Measurements from ENCODE around the gene ELSPBP1. TPM values are rescaled to one million over a fixed set of nuclear protein-coding genes. Genes with fewer than 3 reads are reported as not detected.

ELSPBP1 gene
- total RNA-seq, 1 experiment from 2014 or later: not detected

DNA sequence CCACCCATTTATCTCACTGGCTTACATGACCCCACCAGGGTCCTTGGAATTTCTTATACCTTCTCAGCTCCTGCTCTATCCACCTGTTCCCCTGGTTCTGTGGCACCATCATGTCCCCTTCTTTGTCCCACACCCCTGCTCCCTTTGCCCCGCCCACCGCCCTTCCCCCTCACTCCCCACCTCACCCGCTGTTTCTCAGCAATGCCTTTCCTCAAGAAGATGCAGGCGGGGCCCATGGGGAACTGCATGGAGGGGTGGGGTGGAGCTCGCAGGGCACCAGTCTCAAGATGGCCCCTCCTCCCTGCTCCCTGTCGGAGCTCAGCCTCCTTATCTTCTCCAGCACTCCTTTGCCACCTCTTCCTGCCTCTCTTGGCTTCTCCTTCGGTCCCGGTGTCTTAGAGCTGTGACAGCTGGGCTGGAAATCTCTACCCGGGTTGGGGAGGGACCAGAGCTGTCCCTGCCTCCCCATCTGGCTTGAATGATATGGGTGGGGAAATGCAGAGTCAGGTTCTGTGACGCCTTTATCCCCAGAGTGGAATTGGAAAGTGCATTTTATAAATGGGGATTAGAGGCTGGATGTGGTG, 49.3 kb downstream of the ELSPBP1 start, which contains the start of gene CABP5:
TSS of gene CABP5 (minus strand) at position 405 of the 584 bp plus-strand sequence. CDS start at position 248, 157 bp downstream.
- no peak within 1 kb of the TSS for H2AFZ ChIP-seq (ENCODE audit: low read depth, low read length, poor library complexity, severe bottlenecking)
- ChIA-PET RAD21 (ENCODE audit: low non-redundant PET in 1 of 2, low total read pairs in 2 of 2, uncharacterized antibody in 2 of 2, unreplicated experiment in 2 of 2) (no interaction called here), CTCF (no interaction called here), POLR2A (no interaction called here)
- H3K4me2 ChIP-seq (ENCODE audit: low read length): no peak within 1 kb of the TSS
- H3K27ac ChIP-seq (ENCODE audit: low read depth, low read length): no peak within 1 kb of the TSS
- TF ChIP-seq YY1 (IDR thresholded peaks at IDR 0.05; ENCODE audit: extremely low read depth, insufficient replicate concordance, low read depth, low read length) (no peak), ZNF274 (IDR thresholded peaks at IDR 0.05; ENCODE audit: low read depth, low read length) (no peak), SP1 (IDR thresholded peaks at IDR 0.05; ENCODE audit: low read depth) (no peak), RAD21 (IDR thresholded peaks at IDR 0.05; ENCODE audit: low read depth) (no peak), SRF (IDR thresholded peaks at IDR 0.05; ENCODE audit: low read depth) (no peak), POLR2A (IDR thresholded peaks at IDR 0.05; ENCODE audit: borderline replicate concordance, extremely low read depth, insufficient read depth, insufficient read length) (no peak), ELF1 (IDR thresholded peaks at IDR 0.05; ENCODE audit: borderline replicate concordance, low read depth) (no peak), EZH2 (IDR thresholded peaks at IDR 0.05) (no peak), EZH2phosphoT487 (IDR thresholded peaks at IDR 0.05; ENCODE audit: borderline replicate concordance) (no peak), CBX3 (IDR thresholded peaks at IDR 0.05; ENCODE audit: low read depth) (no peak), ZFX (IDR thresholded peaks at IDR 0.05) (no peak), FOSL1 (IDR thresholded peaks at IDR 0.05; ENCODE audit: low read depth) (no peak), ZBTB33 (IDR thresholded peaks at IDR 0.05; ENCODE audit: extremely low read depth, insufficient replicate concordance, low read length) (no peak)
- TF ChIP-seq, protein P1, sequence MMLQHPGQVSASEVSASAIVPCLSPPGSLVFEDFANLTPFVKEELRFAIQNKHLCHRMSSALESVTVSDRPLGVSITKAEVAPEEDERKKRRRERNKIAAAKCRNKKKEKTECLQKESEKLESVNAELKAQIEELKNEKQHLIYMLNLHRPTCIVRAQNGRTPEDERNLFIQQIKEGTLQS (IDR thresholded peaks at IDR 0.05): no peak
- TF ChIP-seq, protein P2, sequence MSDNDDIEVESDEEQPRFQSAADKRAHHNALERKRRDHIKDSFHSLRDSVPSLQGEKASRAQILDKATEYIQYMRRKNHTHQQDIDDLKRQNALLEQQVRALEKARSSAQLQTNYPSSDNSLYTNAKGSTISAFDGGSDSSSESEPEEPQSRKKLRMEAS (IDR thresholded peaks at IDR 0.05): no peak
- no peaks in the 10 kb centered on the region for H4K20me1 ChIP-seq (ENCODE audit: insufficient read depth)
- no TSS peak for BruUV-seq (replicated peaks)
- DNase-seq (ENCODE audit: low read depth, low spot score): no peak
- no peaks in the 10 kb centered on the region for H3K36me3 ChIP-seq (ENCODE audit: control insufficient read depth in 1 of 2, insufficient read depth in 2 of 2, low read length in 2 of 2)
- H3K9ac ChIP-seq (ENCODE audit: low read length): no peak within 1 kb of the TSS
- peaks cover 0 to 8% of the 10 kb centered on the region in 2 experiments; a peak in 2 of 4 replicates for H3K4me1 ChIP-seq (ENCODE audit: control insufficient read depth in 1 of 2, insufficient read depth in 2 of 2, low read length in 2 of 2)
- H3K9me2 ChIP-seq (ENCODE audit: insufficient read depth): no peaks in the 10 kb centered on the region
- no peaks in the 10 kb centered on the region for H3K9me3 ChIP-seq (ENCODE audit: control insufficient read depth in 1 of 2, insufficient read depth in 1 of 2, low read depth in 1 of 2, low read length in 2 of 2)
- ATAC-seq: no peak
- no peak within 1 kb of the TSS for H3K4me3 ChIP-seq (replicated peaks in 1 of 2; ENCODE audit: low read depth in 1 of 2, low read length in 2 of 2)
- peaks cover 5% of the 10 kb centered on the region; the same call in 1 of the 2 replicates for H3K27me3 ChIP-seq (ENCODE audit: insufficient read depth, low read length)
- intact Hi-C loops (cut with micrococcal nuclease): no loop called here
- no peaks in the 10 kb centered on the region for H3K79me2 ChIP-seq (ENCODE audit: insufficient read depth, low read length)

All from HCT116 (cell line).